OCI-LY3 (cell line): ENCODE measurements around the gene ENOSF1.

Source experiments
- CTCF ChIP-seq: fragments of 200-600, 300-600 bp; sonication (generic); IDR thresholded peaks from 2 replicates; pipeline ENCODE4 v1.5.1; 2014; ENCODE audit warnings: antibody characterized with exemption, low read length, low read depth
- EZH2phosphoT487 ChIP-seq: fragments of 200-600 bp; shearing (Covaris generic); IDR thresholded peaks from 2 replicates; pipeline ENCODE4 v1.6.1; 2018; ENCODE audit warnings: antibody characterized with exemption, mixed run types, low read depth

GRCh38 chr18:680392-680791 is 32.0 kb downstream of the ENOSF1 start:
- no peak for TF ChIP-seq CTCF
- TF ChIP-seq EZH2phosphoT487, result no peak
